K562 (cell line): ENCODE measurements around the gene SHISA4. TPM values are rescaled to one million over a fixed set of nuclear protein-coding genes. Genes with fewer than 3 reads are reported as not detected.

Source experiments
- ARID2 ChIP-seq: fragments of 450-650 bp; IDR thresholded peaks from 2 replicates; pipeline ENCODE4 v1.6.1; 2017; ENCODE audit warnings: antibody characterized with exemption, mild to moderate bottlenecking
- CHD2 ChIP-seq: IDR thresholded peaks from 2 replicates; pipeline ENCODE4 v1.6.1; 2011; ENCODE audit warnings: low read depth, low read length
- FOXA3 ChIP-seq, 2 experiments: fragments of 450-650 bp in 1 of 2; sonication (generic) in 1 of 2; formaldehyde crosslinking; IDR thresholded peaks in 1 of 2; conservative IDR thresholded peaks in 1 of 2; 2 replicates each; pipeline versions ENCODE4 v1.4.0 to v1.8.0; 2020 to 2022; ENCODE audit warnings: mild to moderate bottlenecking in 2 of 2, missing genetic modification reagents in 1 of 2
- HNRNPL ChIP-seq: fragments of 200-400 bp; formaldehyde crosslinking; IDR thresholded peaks from 2 replicates; pipeline ENCODE4 v1.6.1; 2017; ENCODE audit warnings: low read depth, mild to moderate bottlenecking, low read length
- MTA3 ChIP-seq: fragments of 450-650 bp; formaldehyde crosslinking; IDR thresholded peaks from 2 replicates; pipeline ENCODE4 v1.6.1; 2017; ENCODE audit warnings: mild to moderate bottlenecking, borderline replicate concordance
- MYNN ChIP-seq, 2 experiments: sonication (generic); formaldehyde crosslinking in 1 of 2; IDR thresholded peaks; 2 replicates each; pipeline versions ENCODE4 v1.5.0 to v1.6.1; 2016 to 2020; ENCODE audit warnings: antibody characterized with exemption in 1 of 2, missing genetic modification reagents in 1 of 2
- POLR2A ChIP-seq: fragments of 450-650 bp; conservative IDR thresholded peaks from 2 replicates; pipeline ENCODE4 v1.6.1; 2016
- PREB ChIP-seq: sonication (generic); formaldehyde crosslinking; IDR thresholded peaks from 2 replicates; pipeline ENCODE4 v1.8.1; 2023; ENCODE audit warnings: mild to moderate bottlenecking, missing genetic modification reagents
- RAD21 ChIP-seq, 2 experiments: fragments of 250-450 bp in 1 of 2; fragments of 450-650 bp in 1 of 2; sonication (Bioruptor Pico) in 1 of 2; formaldehyde crosslinking in 1 of 2; IDR thresholded peaks in 1 of 2; conservative IDR thresholded peaks in 1 of 2; 2 replicates each; pipeline versions ENCODE4 v1.4.0 to v1.8.0; 2020 to 2022; ENCODE audit warnings: mild to moderate bottlenecking in 2 of 2, moderate library complexity in 1 of 2
- TARDBP ChIP-seq: fragments of 450-650 bp; IDR thresholded peaks from 2 replicates; pipeline ENCODE4 v1.6.1; 2016
- TCF3 ChIP-seq: sonication (generic); formaldehyde crosslinking; IDR thresholded peaks from 2 replicates; pipeline ENCODE4 v1.4.0; 2020; ENCODE audit warnings: mild to moderate bottlenecking, missing genetic modification reagents
- USF1 ChIP-seq: sonication (generic); formaldehyde crosslinking; IDR thresholded peaks from 2 replicates; pipeline ENCODE4 v1.9.0; 2022; ENCODE audit warnings: mild to moderate bottlenecking, missing genetic modification reagents
- ZBTB43 ChIP-seq: sonication (generic); formaldehyde crosslinking; IDR thresholded peaks from 2 replicates; pipeline ENCODE4 v1.8.0; 2023; ENCODE audit warnings: mild to moderate bottlenecking, missing genetic modification reagents
- ZNF121 ChIP-seq: sonication (generic); formaldehyde crosslinking; conservative IDR thresholded peaks from 2 replicates; pipeline ENCODE4 v1.8.0; 2022; ENCODE audit warnings: missing genetic modification reagents
- ZNF347 ChIP-seq: fragments of 450-650 bp; formaldehyde crosslinking; IDR thresholded peaks from 2 replicates; pipeline ENCODE4 v1.4.0; 2020; ENCODE audit warnings: low read depth, mild to moderate bottlenecking, moderate library complexity
- ZNF668 ChIP-seq: fragments of 250-450 bp; sonication (Bioruptor Pico); IDR thresholded peaks from 2 replicates; pipeline ENCODE4 v1.8.0; 2022; ENCODE audit warnings: mild to moderate bottlenecking, inconsistent platforms
- ZNF696 ChIP-seq: fragments of 250-450 bp; sonication (Bioruptor Pico); conservative IDR thresholded peaks from 2 replicates; pipeline ENCODE4 v1.4.0; 2020; ENCODE audit warnings: mild to moderate bottlenecking, moderate library complexity
- ZNF76 ChIP-seq: fragments of 250-450 bp; sonication (Bioruptor Pico); IDR thresholded peaks from 2 replicates; pipeline ENCODE4 v1.4.0; 2020; ENCODE audit warnings: mild to moderate bottlenecking, moderate library complexity, borderline replicate concordance
- ZNF766 ChIP-seq: fragments of 200-800 bp; sonication (Bioruptor generic); conservative IDR thresholded peaks from 2 replicates; pipeline ENCODE4 v1.6.1; 2016; ENCODE audit warnings: missing genetic modification characterization, missing compliant biosample characterization
- polyA plus RNA-seq, 8 experiments: library from polyadenylated mRNA; depleted of rRNA in 4 of 8; stranded (reverse) in 5 of 8; unstranded in 3 of 8; fragments of >200 nt; fragmentation: Nextera tagmentation in 2 of 8; fragmentation: Illumina TruSeq in 1 of 8; extraction: Ambion mirVana in 2 of 8; extraction: Trizol in 1 of 8; gene quantifications; 2 replicates each; pipeline versions ENCODE4 v1.2.1 to v1.2.3, GENCODE V29; 2011 to 2014; ENCODE audit warnings: inconsistent platforms in 1 of 8, missing spikeins in 1 of 8
- total RNA-seq, 7 experiments: library from RNA; depleted of rRNA in 6 of 7; stranded (reverse); fragments of >200 nt in 6 of 7; fragmentation: Illumina TruSeq in 2 of 7; extraction: Trizol in 2 of 7; gene quantifications; 2 replicates each; pipeline versions ENCODE4 v1.2.1 to v1.2.3, GENCODE V29; 2011 to 2021; ENCODE audit warnings: low replicate concordance in 1 of 7
- TF ChIP-seq, protein P1 (sequence below), 3 experiments: IDR thresholded peaks in 2 of 3; conservative IDR thresholded peaks in 1 of 3; 2 replicates each; pipeline ENCODE4 v1.5.1; 2011 to 2012; ENCODE audit warnings: low read length in 3 of 3, mild to moderate bottlenecking in 3 of 3, control low read depth in 2 of 3, improper control_type of control experiment in 1 of 3, inconsistent platforms in 1 of 3, low read depth in 1 of 3, mixed read lengths in 1 of 3, moderate library complexity in 1 of 3; ENCODE audit not compliant: insufficient read depth in 2 of 3

The SHISA4 gene
- total and polyA plus RNA-seq, 9 of the 15 experiments (the other 6 are each of a cell fraction or from before 2014, with no cell fraction given): 0.15 to 0.95 (median 0.68) TPM; not detected in 2

DNA sequence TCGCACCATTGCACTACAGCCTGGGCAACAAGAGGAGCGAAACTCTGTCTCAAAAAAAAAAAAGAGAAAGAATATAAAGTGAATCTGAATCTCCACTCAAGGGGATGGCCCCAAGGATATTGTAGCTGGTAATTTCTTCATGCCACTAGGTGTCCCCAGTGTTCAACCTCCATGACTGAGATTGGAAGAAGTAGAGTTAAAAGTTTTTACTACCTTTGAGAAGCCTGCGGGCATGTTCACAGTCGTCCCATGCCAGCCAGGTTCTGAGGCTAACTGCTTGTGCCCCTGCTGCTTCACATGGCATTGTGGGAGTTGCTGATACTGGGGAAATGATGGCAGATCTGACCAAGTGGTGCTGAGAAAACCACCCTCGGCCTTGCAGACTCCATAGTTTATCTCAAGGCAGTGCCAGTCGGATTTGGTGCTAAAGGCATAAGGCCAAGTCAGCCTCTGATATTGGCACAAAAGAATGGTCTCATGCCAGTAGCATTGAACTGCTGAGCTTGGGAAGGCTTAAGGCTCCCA is 10.8 kb upstream of the SHISA4 start (continued):
- TF ChIP-seq ZBTB43 (CRISPR knock-in tag): no peak
- peak; percentile 36; the same call in 1 of the 2 replicates for TF ChIP-seq MYNN (IDR thresholded peaks at IDR 0.05)
- no peak for TF ChIP-seq MYNN (CRISPR knock-in tag; IDR thresholded peaks at IDR 0.05)
- 0 out of 2 replicates have a peak, but pooled peaks have one; percentile 10 for TF ChIP-seq TCF3 (CRISPR knock-in tag)
- TF ChIP-seq, protein P1, sequence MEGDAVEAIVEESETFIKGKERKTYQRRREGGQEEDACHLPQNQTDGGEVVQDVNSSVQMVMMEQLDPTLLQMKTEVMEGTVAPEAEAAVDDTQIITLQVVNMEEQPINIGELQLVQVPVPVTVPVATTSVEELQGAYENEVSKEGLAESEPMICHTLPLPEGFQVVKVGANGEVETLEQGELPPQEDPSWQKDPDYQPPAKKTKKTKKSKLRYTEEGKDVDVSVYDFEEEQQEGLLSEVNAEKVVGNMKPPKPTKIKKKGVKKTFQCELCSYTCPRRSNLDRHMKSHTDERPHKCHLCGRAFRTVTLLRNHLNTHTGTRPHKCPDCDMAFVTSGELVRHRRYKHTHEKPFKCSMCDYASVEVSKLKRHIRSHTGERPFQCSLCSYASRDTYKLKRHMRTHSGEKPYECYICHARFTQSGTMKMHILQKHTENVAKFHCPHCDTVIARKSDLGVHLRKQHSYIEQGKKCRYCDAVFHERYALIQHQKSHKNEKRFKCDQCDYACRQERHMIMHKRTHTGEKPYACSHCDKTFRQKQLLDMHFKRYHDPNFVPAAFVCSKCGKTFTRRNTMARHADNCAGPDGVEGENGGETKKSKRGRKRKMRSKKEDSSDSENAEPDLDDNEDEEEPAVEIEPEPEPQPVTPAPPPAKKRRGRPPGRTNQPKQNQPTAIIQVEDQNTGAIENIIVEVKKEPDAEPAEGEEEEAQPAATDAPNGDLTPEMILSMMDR (IDR thresholded peaks at IDR 0.05 in 2 of 3, conservative IDR thresholded peaks at IDR 0.05 in 1 of 3; ENCODE audit: insufficient read depth in 2 of 3, low read depth in 1 of 3, low read length in 3 of 3): peak; percentile 67 to 82 (median 76)
- peak; percentile 36; the same call in 1 of the 2 replicates for TF ChIP-seq USF1
- TF ChIP-seq ZNF76 (CRISPR knock-in tag): no peak
- no peak for TF ChIP-seq ARID2
- TF ChIP-seq ZNF766 (CRISPR knock-in tag): no peak
- no peak for TF ChIP-seq TARDBP
- TF ChIP-seq MTA3: peak; percentile 60; the same call in 1 of the 2 replicates
- TF ChIP-seq FOXA3 (CRISPR knock-in tag; conservative IDR thresholded peaks at IDR 0.05 in 1 of 2, IDR thresholded peaks at IDR 0.05 in 1 of 2): 0 out of 4 replicates have a peak, but pooled peaks of 1 of the 2 experiments have one; percentile 53
- no peak for TF ChIP-seq ZNF696 (CRISPR knock-in tag)
- TF ChIP-seq CHD2: no peak
- no peak for TF ChIP-seq HNRNPL
- peak; percentile 27 to 75; a peak in 3 of 4 replicates for TF ChIP-seq RAD21 (CRISPR knock-in tag; conservative IDR thresholded peaks at IDR 0.05 in 1 of 2, IDR thresholded peaks at IDR 0.05 in 1 of 2)
- TF ChIP-seq POLR2A: peak; percentile 62
- 0 out of 2 replicates have a peak, but pooled peaks have one; percentile 42 for TF ChIP-seq ZNF668 (CRISPR knock-in tag)
- TF ChIP-seq ZNF347: no peak
- TF ChIP-seq PREB: 0 out of 2 replicates have a peak, but pooled peaks have one; percentile 25
- no peak for TF ChIP-seq ZNF121 (CRISPR knock-in tag)
